ENCODE data around the gene SLC4A8.

Gene SLC4A8

GRCh38 chr12:51528852-51529650 is 104.4 kb downstream of the SLC4A8 start:
- DNase-seq: no peak

GRCh38 chr12:51529651-51529970 is 105.0 kb downstream of the SLC4A8 start:
- no peak for DNase-seq

- DNase-seq: no peak
Measured at GRCh38 chr12:51530208-51530607, 105.6 kb downstream of the SLC4A8 start.

- DNase-seq: no peak
Measured at GRCh38 chr12:51531284-51531977, 106.8 kb downstream of the SLC4A8 start.

GRCh38 chr12:51531978-51532497 is 107.4 kb downstream of the SLC4A8 start:
- DNase-seq: peak; percentile 83

- DNase-seq: no peak
Measured at GRCh38 chr12:51533799-51534198, 109.2 kb downstream of the SLC4A8 start.

- DNase-seq: no peak
Measured at GRCh38 chr12:51534216-51535074, 109.8 kb downstream of the SLC4A8 start.

GRCh38 chr12:51536159-51536558 is 111.5 kb downstream of the SLC4A8 start:
- no peak for DNase-seq

- DNase-seq: no peak
Measured at GRCh38 chr12:51538149-51538548, 113.5 kb downstream of the SLC4A8 start.

- no peak for DNase-seq
Measured at GRCh38 chr12:51538599-51538998, 114.0 kb downstream of the SLC4A8 start.

- DNase-seq: no peak
Measured at GRCh38 chr12:51540996-51541395, 116.4 kb downstream of the SLC4A8 start.

- no peak for DNase-seq
Measured at GRCh38 chr12:51546097-51546496, 121.5 kb downstream of the SLC4A8 start.

- no peak for DNase-seq
Measured at GRCh38 chr12:51547606-51548005, 123.0 kb downstream of the SLC4A8 start.

GRCh38 chr12:51548241-51548640 is 123.6 kb downstream of the SLC4A8 start:
- DNase-seq: no peak

GRCh38 chr12:51549637-51550036 is 125.0 kb downstream of the SLC4A8 start:
- no peak for DNase-seq

Measured in activated CD8-positive, alpha-beta memory T cell treated with anti-CD3 and anti-CD28 coated beads, Interleukin-2, amount 50 U/mL, for 48 hours (primary cell).